ENCODE results near the gene FBLN1.

FBLN1 gene

GRCh38 chr22:45640291-45640940, 137.7 kb downstream of the FBLN1 start:
- no peak for DNase-seq (ENCODE audit: low read depth in 2 of 2)

- DNase-seq (ENCODE audit: low read depth in 2 of 2): no peak
These were observed 138.4 kb downstream of the FBLN1 start for GRCh38 chr22:45640941-45641621.

GRCh38 chr22:45642986-45643385, 140.3 kb downstream of the FBLN1 start:
- DNase-seq (ENCODE audit: low read depth in 2 of 2): no peak

GRCh38 chr22:45644714-45645113, 142.0 kb downstream of the FBLN1 start:
- DNase-seq (ENCODE audit: low read depth in 2 of 2): no peak

- DNase-seq (ENCODE audit: low read depth in 2 of 2): no peak
These were observed 142.5 kb downstream of the FBLN1 start for GRCh38 chr22:45645150-45645525.

GRCh38 chr22:45645526-45646414, 143.1 kb downstream of the FBLN1 start:
- DNase-seq (ENCODE audit: low read depth in 2 of 2): peak; percentile 52 to 62

- no peak for DNase-seq (ENCODE audit: low read depth in 2 of 2)
These were observed 145.0 kb downstream of the FBLN1 start for GRCh38 chr22:45647532-45648225.

- DNase-seq (ENCODE audit: low read depth in 2 of 2): no peak
These were observed 145.8 kb downstream of the FBLN1 start for GRCh38 chr22:45648301-45649117.

- no peak for DNase-seq (ENCODE audit: low read depth in 2 of 2)
These were observed 147.1 kb downstream of the FBLN1 start for GRCh38 chr22:45649809-45650208.

GRCh38 chr22:45650721-45651120, 148.0 kb downstream of the FBLN1 start:
- DNase-seq (ENCODE audit: low read depth in 2 of 2): no peak

Data from stimulated activated CD8-positive, alpha-beta memory T cell treated with anti-CD3 and anti-CD28 coated beads, Interleukin-15, amount 100 ng/mL, for 4 hours (primary cell).